Measurements from ENCODE around the gene THRA.
"Not testable (repeated sequence)": the region's sequence is repeated elsewhere in the genome, so short reads cannot be mapped to it uniquely, and the experiment has no call there.

The THRA gene

GRCh38 chr17:40121181-40122135 is 58.7 kb downstream of the THRA start, which contains the start of gene MSL1:
Gene MSL1 (plus strand): TSS chr17:40121971. CDS start chr17:40122613, 642 bp downstream.
- DNase-seq, result peak; percentile 34

- no peak for DNase-seq
Measured at GRCh38 chr17:40122136-40122998, 59.6 kb downstream of the THRA start.

GRCh38 chr17:40122999-40123810 is 60.4 kb downstream of the THRA start:
- DNase-seq, result no peak

- DNase-seq, result no peak
Measured at GRCh38 chr17:40123811-40124114, 61.0 kb downstream of the THRA start.

- no peak for DNase-seq
Measured at GRCh38 chr17:40124279-40125141, 61.7 kb downstream of the THRA start.

GRCh38 chr17:40129498-40129897 is 66.7 kb downstream of the THRA start:
- no peak for DNase-seq

GRCh38 chr17:40130352-40131042 is 67.7 kb downstream of the THRA start:
- no peak for DNase-seq

GRCh38 chr17:40134184-40134583 is 71.4 kb downstream of the THRA start:
- no peak for DNase-seq

GRCh38 chr17:40135817-40136216 is 73.1 kb downstream of the THRA start:
- no peak for DNase-seq

GRCh38 chr17:40139566-40140058 is 76.8 kb downstream of the THRA start:
- no peak for DNase-seq

- not testable (repeated sequence) for DNase-seq
Measured at GRCh38 chr17:40143166-40143565, 80.4 kb downstream of the THRA start.
